Keratinocyte (primary cell): Measurements from ENCODE around the gene HDAC7.

ENCODE experiments used
- EZH2 ChIP-seq: IDR thresholded peaks from one replicate; pipeline ENCODE4 v1.6.1; 2012; ENCODE audit warnings: inconsistent platforms, mild to moderate bottlenecking, low read length, moderate library complexity
- TF ChIP-seq, protein P1 (sequence below), 3 experiments: IDR thresholded peaks in 1 of 3; conservative IDR thresholded peaks in 1 of 3; optimal IDR thresholded peaks in 1 of 3; 2 replicates in 2 of 3; 3 replicates in 1 of 3; pipeline versions ENCODE3 to v1.5.1; 2011; ENCODE audit warnings: low read length in 3 of 3, mild to moderate bottlenecking in 3 of 3, moderate library complexity in 2 of 3, control low read depth in 1 of 3, inconsistent platforms in 1 of 3; ENCODE audit not compliant: insufficient read depth in 2 of 3; ENCODE audit errors: extremely low read depth in 1 of 3

DNA sequence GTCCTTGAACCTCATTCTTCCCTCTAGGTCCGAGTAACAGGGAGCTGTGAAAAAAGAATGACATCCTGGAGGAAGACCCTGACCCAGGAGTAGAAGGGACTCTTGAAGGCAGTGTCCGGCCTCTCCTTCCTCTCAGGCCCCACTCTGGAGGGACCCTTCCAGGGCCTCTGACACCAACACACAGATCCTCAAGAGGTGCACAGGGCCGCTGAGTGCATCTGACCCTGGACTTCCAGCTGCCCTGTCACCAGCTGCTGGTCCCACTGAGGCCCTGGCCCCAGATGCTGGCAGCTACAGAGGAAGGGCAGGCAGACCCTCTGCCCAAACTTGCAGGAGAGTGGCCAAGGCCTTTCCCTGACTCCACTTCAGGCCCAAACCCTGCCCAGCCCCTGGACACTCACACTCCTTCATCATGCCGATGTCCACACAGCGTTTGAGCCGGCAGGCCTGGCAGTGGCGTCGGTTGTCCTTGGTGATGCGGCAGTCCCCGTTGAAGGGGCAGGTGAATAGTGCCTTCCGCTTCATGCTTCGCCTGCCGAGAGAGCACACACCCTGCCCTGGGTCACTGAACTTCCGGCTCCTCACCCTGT lies 45.0 kb upstream of the HDAC7 start:
- TF ChIP-seq, protein P1, sequence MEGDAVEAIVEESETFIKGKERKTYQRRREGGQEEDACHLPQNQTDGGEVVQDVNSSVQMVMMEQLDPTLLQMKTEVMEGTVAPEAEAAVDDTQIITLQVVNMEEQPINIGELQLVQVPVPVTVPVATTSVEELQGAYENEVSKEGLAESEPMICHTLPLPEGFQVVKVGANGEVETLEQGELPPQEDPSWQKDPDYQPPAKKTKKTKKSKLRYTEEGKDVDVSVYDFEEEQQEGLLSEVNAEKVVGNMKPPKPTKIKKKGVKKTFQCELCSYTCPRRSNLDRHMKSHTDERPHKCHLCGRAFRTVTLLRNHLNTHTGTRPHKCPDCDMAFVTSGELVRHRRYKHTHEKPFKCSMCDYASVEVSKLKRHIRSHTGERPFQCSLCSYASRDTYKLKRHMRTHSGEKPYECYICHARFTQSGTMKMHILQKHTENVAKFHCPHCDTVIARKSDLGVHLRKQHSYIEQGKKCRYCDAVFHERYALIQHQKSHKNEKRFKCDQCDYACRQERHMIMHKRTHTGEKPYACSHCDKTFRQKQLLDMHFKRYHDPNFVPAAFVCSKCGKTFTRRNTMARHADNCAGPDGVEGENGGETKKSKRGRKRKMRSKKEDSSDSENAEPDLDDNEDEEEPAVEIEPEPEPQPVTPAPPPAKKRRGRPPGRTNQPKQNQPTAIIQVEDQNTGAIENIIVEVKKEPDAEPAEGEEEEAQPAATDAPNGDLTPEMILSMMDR (optimal IDR thresholded peaks at IDR 0.05 in 1 of 3, IDR thresholded peaks at IDR 0.05 in 1 of 3, conservative IDR thresholded peaks at IDR 0.05 in 1 of 3; ENCODE audit: extremely low read depth in 1 of 3, insufficient read depth in 2 of 3, low read length in 3 of 3) = no peak
- TF ChIP-seq EZH2 = no peak
